ENCODE measurements around the gene AGAP3.
A peak's percentile ranks its signal among the peaks of the same experiment; 100 is the strongest.

The AGAP3 gene

GRCh38 chr7:151057989-151058780 is 28.1 kb upstream of the AGAP3 start:
- DNase-seq (ENCODE audit: low spot score), result peak; percentile 100

GRCh38 chr7:151058781-151059366 is 27.4 kb upstream of the AGAP3 start:
- DNase-seq (ENCODE audit: low spot score), result peak; percentile 47

DNA sequence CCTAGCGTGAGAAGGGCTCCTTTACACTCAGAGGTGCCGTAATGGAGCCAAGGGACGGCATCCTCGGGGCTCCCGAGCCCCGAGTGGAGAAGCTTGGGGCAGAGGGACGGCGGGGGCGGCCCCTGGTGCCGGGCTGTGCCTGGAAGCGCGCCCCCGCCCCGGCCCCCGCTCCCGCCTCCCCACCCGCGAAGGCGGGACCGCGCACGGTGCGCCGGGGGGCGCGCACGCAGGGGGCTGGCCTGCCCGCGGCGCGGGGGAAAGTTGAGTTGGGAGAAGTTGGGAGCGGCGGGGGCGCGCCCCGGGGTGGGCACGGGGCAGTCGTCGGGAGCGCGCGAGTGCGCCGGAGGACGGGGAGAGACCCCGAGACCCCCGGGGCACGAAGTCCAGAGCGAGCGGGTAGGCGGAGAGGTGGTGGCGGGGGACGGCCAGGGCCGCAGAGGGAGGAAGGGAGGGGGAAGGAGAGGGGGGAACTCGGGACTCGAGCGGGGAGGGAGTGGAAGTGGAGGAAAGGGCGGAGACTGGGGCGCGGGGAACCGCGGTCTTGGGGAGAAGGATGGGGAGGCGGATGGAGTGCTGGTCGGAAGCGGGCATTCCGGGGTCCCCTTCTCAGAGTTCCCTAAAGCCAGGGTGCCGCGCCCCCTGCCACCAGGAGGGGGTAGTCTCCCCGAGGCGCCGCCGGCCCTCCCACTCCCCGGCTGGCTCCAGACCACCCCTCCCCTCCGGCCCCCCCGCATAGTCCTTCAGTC is 26.7 kb upstream of the AGAP3 start, which contains the start of gene SLC4A2:
Gene SLC4A2, plus strand, starts transcription at position 223 of the 746 bp plus-strand sequence. CDS start 2,399 bp downstream, outside the sequence.
- DNase-seq (ENCODE audit: low spot score), result peak; percentile 53

GRCh38 chr7:151060113-151060415 is 26.2 kb upstream of the AGAP3 start:
- peak; percentile 37 for DNase-seq (ENCODE audit: low spot score)

DNA sequence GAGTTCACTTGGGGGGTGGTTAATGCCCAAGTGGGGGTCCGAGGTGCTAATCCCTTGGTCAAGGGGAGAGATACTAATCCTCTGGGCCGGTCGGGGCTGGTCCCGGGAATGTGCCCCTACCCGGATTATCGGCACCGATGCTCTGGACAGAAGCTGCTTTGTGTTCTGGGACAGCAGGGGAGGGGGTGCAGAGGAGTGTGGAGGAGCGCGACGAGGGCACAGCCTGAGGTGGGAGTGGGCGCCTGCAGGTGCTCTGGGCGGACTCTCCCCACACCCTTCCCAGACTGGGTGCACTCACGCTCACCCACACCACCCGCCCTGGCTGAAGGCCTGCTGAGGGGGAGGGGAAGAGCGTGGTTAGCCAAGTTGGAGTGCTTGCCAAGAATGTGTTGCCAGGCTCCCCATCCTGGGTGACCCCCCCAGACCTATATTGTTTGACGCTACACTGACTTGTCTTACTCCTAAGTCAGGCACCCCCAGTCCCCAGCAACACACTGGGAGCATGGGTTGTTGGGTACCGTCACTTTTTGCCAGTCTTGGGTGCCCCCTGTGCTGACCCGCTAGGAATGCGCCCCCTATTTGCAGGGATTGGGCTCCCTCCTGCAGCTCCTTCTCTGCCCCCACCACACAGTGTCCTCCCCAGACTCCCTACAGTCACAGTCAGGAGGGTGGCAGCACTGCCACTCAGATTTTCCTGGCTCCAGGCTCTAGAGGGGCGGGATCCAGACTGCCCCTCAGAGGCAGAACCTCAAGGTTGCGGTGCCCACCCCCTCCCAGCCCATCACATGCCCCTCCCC is 25.7 kb upstream of the AGAP3 start:
- DNase-seq (ENCODE audit: low spot score), result peak; percentile 38

GRCh38 chr7:151061213-151062110 is 24.8 kb upstream of the AGAP3 start:
- peak; percentile 34 for DNase-seq (ENCODE audit: low spot score)

- DNase-seq (ENCODE audit: low spot score), result no peak
Measured at GRCh38 chr7:151062111-151062398, 24.2 kb upstream of the AGAP3 start.

DNA sequence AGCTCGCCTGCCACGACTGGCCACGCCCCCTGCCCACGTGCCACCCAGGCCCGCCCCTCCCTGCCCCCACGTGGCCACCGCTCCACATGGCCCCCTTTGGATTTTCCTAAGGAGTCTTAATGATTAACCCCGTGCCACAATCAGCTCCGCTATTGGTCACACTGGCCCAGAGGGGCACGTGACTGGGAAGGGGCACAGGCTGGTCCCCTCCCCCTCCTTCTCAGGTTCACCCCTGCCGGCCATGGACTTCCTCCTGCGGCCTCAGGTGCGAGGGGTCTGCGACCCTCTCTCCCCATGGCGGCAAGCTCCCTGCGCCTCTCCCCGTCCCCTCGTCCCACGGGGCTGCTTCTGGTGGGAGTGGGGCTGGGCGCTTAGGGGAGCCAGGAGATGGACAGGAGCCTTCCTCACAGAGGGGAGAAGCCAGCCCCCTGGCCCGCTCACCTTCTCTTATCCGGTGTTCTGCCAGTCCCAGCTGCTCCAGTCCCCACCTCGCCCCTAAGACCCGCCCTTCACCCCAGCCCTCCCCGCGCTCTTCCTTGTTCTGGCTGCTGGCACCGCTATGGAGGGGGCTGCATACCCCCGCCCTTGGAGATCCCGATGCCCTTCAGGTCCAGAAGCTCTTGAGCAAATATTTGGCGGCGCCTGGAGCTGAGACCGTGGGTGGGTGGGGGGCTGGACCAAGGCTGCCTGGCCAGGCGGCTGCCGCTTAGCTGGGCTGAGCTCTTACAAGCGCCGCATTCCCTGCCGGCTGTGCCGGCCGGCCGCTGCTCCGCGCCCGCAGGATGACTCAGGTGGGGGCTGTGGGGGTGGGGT is 23.7 kb upstream of the AGAP3 start:
- peak; percentile 72 for DNase-seq (ENCODE audit: low spot score)

DNA sequence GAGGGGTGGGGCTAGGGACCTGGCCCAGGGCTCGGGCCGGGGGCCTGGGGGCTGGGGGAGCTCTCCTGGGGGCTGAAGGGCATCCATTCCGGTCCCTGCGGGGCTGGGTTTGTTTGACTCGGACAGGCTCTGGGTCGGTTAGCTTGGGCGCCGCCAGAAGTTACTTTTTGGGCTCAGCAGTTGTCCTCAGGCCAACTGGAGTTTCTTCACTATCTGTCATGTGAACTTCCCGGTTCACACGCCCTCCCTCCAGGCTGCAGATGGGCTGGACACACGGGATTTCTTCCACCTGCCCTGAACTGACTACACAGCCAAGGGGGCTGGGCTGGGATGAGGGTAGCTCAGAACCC is 23.1 kb upstream of the AGAP3 start:
- no peak for DNase-seq (ENCODE audit: low spot score)

- no peak for DNase-seq (ENCODE audit: low spot score)
Measured at GRCh38 chr7:151064454-151064853, 21.8 kb upstream of the AGAP3 start.

DNA sequence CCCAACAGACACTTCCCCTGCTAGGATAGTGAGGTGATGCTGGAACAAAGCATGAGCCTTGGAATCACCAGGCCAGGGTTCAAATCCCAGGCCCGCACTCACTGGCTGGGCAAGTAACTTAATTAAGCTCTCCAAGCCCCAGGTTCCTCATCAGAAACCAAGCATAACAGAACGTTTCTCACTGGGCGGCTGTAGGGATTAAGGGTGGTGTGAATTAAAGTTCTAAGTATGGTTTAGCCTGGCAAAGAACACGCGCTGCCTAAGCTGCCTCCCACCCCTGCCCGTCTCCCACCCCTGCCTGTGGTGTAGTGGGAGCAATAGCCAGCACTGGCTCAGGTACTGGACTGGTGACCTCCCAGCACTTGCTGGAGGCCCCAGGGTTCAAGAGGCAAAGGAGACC is 21.3 kb upstream of the AGAP3 start:
- no peak for DNase-seq (ENCODE audit: low spot score)

- no peak for DNase-seq (ENCODE audit: low spot score)
Measured at GRCh38 chr7:151065516-151065915, 20.8 kb upstream of the AGAP3 start.

DNA sequence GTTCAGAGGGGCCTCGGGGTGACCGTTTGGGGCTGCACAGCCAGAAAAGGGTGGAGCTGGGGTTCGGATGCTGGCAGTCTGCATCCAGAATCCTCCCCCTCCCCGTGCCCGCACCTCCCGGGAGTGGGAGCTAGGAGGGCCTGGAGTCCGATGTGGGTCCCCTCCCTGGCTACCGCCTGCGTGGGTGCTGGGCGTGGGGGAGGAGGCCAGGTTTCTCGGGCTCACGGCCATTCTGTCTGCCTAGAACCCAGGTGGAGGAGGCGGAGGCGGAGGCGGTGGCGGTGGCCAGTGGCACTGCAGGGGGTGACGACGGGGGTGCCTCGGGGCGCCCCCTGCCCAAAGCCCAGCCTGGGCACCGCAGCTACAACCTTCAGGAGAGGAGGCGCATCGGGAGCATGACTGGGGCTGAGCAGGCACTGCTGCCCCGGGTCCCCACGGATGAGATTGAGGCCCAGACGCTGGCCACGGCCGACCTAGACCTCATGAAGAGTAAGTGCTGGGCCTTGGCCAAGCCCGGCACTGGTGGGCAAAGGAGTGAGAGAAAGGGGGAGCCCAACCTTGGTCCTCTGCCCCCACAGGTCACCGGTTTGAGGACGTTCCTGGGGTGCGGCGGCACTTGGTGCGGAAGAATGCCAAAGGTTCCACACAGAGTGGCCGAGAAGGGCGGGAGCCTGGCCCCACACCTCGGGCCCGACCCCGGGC is 19.9 kb upstream of the AGAP3 start:
- no peak for DNase-seq (ENCODE audit: low spot score)

GRCh38 chr7:151068069-151068773 is 18.1 kb upstream of the AGAP3 start:
- DNase-seq (ENCODE audit: low spot score), result no peak

- no peak for DNase-seq (ENCODE audit: low spot score)
Measured at GRCh38 chr7:151069841-151070573, 16.3 kb upstream of the AGAP3 start.

GRCh38 chr7:151070574-151070960 is 15.7 kb upstream of the AGAP3 start:
- no peak for DNase-seq (ENCODE audit: low spot score)

GRCh38 chr7:151071032-151071866 is 15.0 kb upstream of the AGAP3 start:
- DNase-seq (ENCODE audit: low spot score), result no peak

GRCh38 chr7:151073990-151074389 is 12.3 kb upstream of the AGAP3 start:
- DNase-seq (ENCODE audit: low spot score), result no peak
